Stromal cell of bone marrow (primary cell): ENCODE data around the gene CRYBG1.
A peak's percentile ranks its signal among the peaks of the same experiment; 100 is the strongest.

ENCODE experiments used
- DNase-seq: peaks from one replicate; pipeline ENCODE4 v3.0.0-alpha.2; 2012; ENCODE audit warnings: low read depth

Gene CRYBG1, protein sequence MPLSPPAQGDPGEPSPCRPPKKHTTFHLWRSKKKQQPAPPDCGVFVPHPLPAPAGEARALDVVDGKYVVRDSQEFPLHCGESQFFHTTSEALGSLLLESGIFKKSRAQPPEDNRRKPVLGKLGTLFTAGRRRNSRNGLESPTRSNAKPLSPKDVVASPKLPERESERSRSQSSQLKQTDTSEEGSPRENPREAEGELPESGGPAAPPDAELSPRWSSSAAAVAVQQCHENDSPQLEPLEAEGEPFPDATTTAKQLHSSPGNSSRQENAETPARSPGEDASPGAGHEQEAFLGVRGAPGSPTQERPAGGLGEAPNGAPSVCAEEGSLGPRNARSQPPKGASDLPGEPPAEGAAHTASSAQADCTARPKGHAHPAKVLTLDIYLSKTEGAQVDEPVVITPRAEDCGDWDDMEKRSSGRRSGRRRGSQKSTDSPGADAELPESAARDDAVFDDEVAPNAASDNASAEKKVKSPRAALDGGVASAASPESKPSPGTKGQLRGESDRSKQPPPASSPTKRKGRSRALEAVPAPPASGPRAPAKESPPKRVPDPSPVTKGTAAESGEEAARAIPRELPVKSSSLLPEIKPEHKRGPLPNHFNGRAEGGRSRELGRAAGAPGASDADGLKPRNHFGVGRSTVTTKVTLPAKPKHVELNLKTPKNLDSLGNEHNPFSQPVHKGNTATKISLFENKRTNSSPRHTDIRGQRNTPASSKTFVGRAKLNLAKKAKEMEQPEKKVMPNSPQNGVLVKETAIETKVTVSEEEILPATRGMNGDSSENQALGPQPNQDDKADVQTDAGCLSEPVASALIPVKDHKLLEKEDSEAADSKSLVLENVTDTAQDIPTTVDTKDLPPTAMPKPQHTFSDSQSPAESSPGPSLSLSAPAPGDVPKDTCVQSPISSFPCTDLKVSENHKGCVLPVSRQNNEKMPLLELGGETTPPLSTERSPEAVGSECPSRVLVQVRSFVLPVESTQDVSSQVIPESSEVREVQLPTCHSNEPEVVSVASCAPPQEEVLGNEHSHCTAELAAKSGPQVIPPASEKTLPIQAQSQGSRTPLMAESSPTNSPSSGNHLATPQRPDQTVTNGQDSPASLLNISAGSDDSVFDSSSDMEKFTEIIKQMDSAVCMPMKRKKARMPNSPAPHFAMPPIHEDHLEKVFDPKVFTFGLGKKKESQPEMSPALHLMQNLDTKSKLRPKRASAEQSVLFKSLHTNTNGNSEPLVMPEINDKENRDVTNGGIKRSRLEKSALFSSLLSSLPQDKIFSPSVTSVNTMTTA (N-terminal part only)

DNA sequence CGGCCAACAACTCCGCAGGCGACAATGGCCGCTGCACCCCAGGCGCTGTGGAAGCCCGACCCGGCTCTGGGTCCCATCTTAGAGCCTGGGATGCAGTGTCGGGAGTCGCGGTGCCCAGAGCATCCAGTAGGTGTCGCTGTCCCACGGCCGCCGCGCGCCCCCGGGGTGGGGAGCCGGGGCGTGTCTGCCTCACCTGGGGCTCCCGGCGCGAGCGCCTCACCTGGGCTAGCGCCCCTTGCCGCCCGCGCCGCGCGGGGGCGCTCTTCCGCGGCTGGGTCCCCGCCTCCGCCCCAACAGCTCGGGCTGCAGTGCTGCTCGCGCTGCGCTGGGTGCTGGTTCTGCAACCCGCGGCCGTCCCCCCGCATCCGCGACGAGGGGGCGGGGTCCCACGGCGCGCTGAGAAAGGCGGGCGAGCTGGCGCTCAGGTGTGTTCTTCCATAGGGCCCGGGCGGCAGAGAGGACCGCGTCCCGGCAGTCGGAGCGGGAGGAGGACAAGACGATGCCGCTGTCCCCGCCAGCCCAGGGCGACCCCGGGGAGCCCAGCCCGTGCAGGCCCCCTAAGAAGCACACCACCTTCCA is at the start of gene CRYBG1:
CRYBG1 (plus strand) TSS at position 308 of the 579 bp plus-strand sequence; CDS start at position 500, 192 bp downstream.
- no peak for DNase-seq

DNA sequence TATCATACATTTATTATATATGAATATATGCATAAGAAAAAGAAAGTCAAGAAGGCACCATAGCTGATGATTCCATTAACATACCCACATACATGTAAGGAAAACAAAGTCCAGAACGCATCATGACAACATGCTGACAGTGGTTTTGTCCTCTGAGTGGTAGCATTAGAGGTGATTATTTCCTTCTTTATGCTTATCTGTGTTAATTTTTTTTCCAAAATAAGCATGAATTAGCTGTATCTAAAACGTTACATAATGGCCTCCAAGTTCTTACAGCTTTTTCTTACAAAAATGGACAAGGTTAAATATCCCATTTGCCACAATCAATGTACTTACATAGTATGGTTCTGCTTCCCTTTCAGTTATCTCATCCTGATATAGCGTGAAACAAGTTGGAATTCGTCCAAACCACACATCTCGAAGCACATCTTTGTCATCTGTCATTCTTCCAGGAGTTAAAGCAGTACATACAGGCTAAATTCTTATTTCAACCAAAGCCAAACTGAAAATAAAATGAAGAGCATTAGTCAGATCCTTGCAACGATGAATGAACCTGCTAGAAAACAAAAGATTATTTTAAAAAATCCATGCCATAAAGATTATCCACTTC is 44.6 kb upstream of the CRYBG1 start:
- no peak for DNase-seq

DNA sequence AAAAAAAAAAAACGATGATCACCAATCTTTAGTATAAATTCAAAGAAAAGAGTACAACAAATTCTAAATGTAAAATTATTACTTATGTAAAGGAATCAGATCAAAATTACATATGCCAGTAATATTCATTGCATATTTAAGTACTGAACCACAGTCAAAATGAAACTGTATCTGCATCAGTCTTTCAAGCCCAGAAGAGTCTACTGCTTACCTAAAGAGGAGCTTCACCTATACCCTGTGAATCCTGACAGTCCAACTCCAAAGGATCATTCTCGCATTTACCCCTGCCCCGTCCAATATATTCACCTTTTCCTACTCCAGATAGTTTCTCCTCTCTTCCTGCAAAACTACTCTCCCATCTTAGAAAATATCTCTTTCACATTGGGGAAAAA is 44.1 kb upstream of the CRYBG1 start:
- DNase-seq = no peak

- DNase-seq = no peak
Observed at GRCh38 chr6:106318061-106318460, 42.5 kb upstream of the CRYBG1 start.

GRCh38 chr6:106318851-106319250 is 41.7 kb upstream of the CRYBG1 start:
- DNase-seq = no peak

- DNase-seq = no peak
Observed at GRCh38 chr6:106321940-106322339, 38.6 kb upstream of the CRYBG1 start.

GRCh38 chr6:106324726-106325335 is 35.7 kb upstream of the CRYBG1 start:
- no peak for DNase-seq

- peak; percentile 96 for DNase-seq
Observed at GRCh38 chr6:106325336-106326178, 35.0 kb upstream of the CRYBG1 start, which contains the start of gene ATG5. Gene ATG5 (minus strand): TSS chr6:106325760. CDS start chr6:106316208, 9,552 bp downstream.

DNA sequence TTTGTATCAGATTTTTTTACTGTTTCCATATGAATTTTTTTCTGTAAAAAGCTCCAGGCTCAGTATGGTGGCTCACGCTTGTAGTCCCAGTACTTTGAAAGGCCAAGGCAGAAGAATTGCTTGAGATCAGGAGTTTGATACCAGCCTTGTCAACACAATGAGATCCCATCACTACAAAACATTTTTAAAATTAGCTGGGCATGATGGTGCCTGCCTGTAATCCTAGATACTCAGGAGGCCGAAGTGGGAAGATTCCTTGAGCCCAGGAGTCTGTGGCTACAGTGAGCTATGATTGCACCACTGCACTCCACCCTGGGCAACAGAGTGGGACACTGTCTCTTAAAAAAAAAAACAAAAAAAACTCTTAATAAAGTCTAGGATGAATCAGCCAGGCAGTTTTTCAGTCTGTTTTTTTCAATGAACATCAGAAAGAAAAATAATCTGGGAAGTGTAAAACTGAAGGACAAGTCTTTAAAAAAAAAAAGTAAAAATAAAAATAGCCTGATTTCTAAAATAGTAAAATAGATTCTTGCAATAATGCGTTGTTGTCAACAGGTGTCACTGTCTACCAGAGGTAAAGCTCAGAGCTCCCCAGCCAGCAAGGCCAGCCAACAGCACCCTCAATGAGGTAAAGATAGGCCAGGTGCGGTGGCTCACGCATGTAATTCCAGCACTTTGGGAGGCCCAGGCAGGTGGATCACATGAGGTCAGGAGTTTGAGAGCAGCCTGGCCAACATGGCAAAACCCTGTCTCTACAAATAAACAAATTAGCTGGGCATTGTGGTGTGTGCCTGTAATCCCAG is 25.7 kb upstream of the CRYBG1 start:
- peak; percentile 15 for DNase-seq

DNA sequence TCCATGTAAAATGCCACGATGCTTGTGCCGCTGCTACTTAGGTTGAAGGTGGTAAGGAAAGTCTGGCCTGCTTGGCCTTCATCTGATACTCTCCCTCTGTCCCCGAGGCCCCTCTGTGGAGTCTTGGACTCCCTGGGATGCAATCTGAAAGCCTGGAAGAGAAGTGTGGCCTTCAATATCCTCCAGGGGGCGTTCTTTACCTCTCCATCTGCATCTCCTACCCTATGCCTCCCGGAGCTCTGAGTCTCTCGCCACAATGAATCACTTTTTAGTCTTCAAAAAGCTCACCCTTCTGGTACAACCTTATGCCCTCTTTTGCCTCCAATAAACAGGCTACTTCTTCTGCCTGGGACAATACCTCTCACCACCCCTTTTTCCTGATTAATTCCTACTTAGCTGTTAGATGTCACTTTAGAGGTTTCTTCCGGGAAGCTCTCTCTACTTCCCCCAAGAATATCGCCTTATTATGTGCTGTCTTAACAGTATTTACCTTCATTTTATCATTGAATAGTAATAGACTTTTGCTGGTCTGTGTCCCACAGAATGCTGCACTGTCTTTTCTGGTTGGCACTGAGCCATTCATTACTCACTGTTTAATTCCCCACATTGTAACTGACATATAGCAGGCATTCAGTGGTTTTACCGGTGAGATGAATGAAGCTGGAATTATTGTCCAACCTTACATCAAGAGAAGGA is 21.0 kb upstream of the CRYBG1 start:
- peak; percentile 66 for DNase-seq

DNA sequence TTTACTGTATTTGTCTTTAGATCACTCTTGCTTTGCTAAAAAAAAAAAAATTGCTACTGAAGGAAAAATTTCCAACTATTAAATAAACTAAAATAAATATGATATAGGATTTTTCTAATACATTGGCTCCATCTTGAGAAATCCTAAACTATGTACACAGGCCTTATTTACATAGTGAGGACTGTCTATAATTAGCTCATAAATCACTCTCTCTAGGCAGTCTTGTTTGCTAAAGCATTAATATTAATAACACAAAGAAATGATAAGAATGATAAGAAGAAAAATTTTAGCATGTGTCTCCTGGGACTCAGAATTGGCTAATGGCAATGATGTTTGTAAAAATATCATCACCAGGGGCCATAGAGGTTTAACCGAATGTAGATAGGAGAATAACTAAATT is 13.3 kb upstream of the CRYBG1 start:
- no peak for DNase-seq

- DNase-seq = no peak
Observed at GRCh38 chr6:106356378-106356777, 4.1 kb upstream of the CRYBG1 start.

DNA sequence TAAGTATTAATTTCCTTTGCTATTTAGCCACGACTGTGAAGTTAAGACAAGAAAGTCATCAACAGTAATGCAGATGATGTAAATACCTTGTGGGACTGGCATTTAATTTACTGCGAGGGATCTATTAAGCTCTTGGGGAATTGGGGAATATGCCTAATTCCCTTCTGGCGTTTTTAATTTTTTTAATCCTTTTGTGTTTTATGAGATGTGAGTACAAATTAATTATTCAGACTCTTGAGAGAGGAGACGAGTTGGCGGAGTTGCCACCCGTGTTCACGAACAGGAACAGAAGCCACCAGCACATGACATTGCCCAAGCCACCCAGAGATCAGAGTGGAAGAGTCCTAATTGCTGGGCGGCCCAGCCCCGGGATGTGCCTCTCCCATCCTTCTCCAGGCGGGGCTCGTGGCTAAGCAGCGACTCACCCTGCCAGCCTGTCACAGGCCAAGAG is 533 bp upstream of the CRYBG1 start:
- DNase-seq = no peak

DNA sequence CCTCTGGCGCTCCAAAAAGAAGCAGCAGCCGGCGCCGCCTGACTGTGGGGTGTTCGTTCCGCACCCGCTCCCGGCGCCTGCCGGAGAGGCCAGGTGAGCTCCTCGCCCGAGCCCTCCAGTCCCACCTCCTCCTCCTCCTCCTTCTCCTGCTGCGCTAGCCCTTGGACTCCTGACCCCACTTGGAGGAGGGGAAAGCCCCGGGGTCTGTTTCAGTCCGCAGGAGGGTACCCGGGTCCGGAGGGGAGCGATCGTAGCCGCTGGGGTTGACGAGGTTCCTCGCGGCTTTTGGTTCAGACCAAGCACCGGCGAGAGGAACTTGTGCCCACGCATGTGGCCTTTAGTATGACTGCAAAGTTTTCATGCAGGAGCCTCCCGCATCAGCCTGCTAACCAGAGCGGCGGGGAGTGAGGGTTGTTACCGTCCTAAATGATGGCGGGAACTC is 493 bp downstream of the CRYBG1 start:
- no peak for DNase-seq

DNA sequence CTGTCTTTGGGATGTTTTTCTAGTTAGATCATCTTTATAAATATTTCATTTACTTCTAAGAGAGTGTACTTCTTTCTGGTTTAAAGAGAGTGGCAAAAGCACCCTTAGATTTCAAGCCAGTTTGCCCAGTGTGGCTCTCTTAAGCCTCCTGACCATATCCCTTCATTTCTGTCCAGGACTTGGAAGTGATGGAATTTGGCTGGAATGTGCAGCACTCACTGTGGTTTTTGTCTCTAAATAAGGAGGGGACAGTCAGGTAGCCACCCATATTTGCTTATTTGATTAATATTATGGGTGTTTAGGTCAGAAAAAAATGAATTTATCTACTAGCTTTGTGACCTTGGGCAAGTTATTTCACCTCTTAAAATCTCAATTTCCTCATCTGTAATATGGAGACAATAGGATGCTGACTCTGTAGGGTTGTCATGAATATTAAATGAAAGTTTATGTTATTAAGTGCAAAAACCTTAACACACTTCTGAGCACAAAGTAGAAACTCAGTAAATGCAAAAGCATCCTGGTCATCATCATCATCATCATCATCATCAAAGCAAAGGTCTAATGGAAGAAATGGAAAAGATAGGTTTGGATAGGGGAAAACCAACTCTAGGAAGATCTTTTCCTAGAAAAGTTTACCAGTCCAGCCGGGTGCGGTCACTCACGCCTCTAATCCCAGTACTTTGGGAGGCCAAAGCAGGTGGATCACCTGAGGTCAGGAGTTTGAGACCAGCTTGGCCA is 3.1 kb downstream of the CRYBG1 start:
- DNase-seq = no peak

DNA sequence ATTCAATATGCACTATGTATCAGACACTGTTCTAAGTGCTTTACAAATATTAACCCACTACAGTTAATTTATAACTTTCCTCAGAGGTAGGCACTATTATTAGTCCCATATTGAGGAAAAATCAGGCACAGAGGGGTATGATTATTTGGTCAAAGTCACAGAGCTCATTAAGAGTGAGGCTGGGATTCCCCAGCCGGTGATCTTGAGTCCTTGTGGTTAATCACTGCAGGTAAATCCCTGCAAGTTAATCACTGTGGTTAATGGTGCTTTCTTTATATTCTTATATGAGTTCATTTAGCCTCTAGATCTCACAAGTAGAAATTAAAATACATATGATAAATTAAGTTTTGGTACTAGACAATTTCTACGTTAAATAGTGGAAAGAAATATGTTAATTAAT is 9.2 kb downstream of the CRYBG1 start:
- DNase-seq = no peak

GRCh38 chr6:106370639-106371038 is 10.1 kb downstream of the CRYBG1 start:
- DNase-seq = no peak
